22Rv1 (cell line): ENCODE measurements around the gene KCNAB1.

ENCODE experiments used
- ZFX ChIP-seq: fragments of 450-650 bp; IDR thresholded peaks from 2 replicates; pipeline ENCODE4 v1.6.1; 2017; ENCODE audit warnings: antibody characterized with exemption, borderline replicate concordance
- TF ChIP-seq, protein P1 (sequence below): fragments of 450-650 bp; IDR thresholded peaks from 2 replicates; pipeline ENCODE4 v1.5.1; 2017; ENCODE audit warnings: mild to moderate bottlenecking

DNA sequence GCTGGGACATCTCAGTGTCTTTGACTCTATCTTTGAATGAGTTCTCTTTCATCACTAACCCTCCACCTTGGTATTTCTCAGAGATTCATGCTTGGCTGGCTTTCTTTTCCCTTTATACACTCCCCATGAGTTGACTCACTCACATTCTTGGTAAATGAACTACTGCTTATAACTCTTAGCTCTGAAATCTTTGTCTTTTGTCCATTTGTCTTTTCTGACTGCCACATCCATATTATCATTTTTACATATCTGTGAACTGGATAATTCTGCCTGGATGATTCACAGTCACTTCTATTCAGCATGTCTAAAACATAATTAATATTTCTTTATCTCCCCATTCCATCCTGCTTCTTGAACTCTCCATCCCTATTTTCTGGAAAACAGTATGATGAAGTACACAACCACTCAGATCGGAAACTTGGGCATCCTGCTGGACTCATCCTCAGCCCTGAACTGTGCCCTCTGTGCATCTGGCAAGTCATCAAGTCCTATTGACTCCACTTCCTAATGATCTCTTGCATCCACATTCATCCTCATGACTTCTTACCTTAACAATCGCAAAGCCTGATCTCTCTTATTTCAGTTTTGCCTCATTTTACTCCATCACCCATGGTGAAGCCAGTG, 66.9 kb downstream of the KCNAB1 start:
- TF ChIP-seq, protein P1, sequence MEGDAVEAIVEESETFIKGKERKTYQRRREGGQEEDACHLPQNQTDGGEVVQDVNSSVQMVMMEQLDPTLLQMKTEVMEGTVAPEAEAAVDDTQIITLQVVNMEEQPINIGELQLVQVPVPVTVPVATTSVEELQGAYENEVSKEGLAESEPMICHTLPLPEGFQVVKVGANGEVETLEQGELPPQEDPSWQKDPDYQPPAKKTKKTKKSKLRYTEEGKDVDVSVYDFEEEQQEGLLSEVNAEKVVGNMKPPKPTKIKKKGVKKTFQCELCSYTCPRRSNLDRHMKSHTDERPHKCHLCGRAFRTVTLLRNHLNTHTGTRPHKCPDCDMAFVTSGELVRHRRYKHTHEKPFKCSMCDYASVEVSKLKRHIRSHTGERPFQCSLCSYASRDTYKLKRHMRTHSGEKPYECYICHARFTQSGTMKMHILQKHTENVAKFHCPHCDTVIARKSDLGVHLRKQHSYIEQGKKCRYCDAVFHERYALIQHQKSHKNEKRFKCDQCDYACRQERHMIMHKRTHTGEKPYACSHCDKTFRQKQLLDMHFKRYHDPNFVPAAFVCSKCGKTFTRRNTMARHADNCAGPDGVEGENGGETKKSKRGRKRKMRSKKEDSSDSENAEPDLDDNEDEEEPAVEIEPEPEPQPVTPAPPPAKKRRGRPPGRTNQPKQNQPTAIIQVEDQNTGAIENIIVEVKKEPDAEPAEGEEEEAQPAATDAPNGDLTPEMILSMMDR: no peak
- no peak for TF ChIP-seq ZFX
